ENCODE results near the gene KCNG1. TPM values are rescaled to one million over a fixed set of nuclear protein-coding genes. Genes with fewer than 3 reads are reported as not detected.

The KCNG1 gene
- 6.3 and 6.9 TPM in 2 replicates for total RNA-seq
- long read RNA-seq = 0 reads

DNA sequence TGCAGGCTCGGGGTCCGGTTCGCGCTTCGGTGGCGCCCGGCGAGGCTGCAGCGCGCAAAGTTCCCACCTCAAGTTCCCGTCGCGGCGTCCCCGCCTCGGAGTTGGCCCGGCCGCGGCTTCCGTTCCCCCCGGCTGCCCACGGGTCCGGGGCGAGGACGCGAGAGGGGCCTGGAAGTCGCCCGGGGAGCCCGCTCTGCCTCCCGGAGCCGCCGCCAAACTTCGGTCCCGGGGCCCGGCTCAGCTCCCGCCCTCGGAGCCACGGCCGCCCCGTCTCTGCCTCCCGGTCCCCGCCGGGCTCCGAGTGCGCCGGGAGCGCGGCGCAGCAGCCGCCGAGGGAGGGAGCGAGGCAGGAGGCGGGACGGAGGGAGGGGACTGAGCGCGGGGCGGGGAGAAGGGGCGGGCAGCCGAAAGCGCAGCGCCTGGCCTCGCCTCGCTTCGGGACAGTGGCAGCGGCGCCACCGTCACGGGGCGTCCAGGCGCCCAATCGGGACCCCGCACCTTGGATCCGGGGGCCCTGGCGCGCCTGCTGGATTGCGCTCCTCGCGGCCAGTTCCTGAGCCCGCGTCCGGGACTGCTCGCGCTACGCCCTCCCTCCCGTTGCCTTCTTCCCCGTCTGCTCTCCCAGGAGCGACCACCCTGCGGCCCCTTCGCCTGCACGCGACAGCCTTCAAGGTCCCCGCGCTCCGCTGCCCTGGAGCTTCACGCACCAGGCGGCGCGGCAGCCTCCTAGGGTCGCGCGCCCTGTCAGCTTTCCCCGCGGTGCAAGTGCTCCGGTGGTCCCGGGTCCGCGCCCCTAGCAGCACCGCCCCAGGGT, at the start of gene KCNG1:
KCNG1 (minus strand) TSS at position 305 of the 814 bp plus-strand sequence. CDS start 12,769 bp downstream, outside the sequence.
- DNase-seq (ENCODE audit: extremely low spot score, unreplicated experiment) = peak; percentile 90
- Mint-ChIP-seq H3K9me3 (ENCODE audit: unreplicated experiment) (no peaks in the 10 kb centered on the region), H3K4me1 (ENCODE audit: unreplicated experiment) (peaks cover 12% of the 10 kb centered on the region), H3K4me3 (ENCODE audit: unreplicated experiment) (peak within 1 kb of the TSS; percentile 73), H3K27me3 (ENCODE audit: unreplicated experiment) (peaks cover 30% of the 10 kb centered on the region), H3K27ac (ENCODE audit: unreplicated experiment) (no peak within 1 kb of the TSS), H3K36me3 (ENCODE audit: unreplicated experiment) (no peaks in the 10 kb centered on the region)
- TF ChIP-seq, protein P1, sequence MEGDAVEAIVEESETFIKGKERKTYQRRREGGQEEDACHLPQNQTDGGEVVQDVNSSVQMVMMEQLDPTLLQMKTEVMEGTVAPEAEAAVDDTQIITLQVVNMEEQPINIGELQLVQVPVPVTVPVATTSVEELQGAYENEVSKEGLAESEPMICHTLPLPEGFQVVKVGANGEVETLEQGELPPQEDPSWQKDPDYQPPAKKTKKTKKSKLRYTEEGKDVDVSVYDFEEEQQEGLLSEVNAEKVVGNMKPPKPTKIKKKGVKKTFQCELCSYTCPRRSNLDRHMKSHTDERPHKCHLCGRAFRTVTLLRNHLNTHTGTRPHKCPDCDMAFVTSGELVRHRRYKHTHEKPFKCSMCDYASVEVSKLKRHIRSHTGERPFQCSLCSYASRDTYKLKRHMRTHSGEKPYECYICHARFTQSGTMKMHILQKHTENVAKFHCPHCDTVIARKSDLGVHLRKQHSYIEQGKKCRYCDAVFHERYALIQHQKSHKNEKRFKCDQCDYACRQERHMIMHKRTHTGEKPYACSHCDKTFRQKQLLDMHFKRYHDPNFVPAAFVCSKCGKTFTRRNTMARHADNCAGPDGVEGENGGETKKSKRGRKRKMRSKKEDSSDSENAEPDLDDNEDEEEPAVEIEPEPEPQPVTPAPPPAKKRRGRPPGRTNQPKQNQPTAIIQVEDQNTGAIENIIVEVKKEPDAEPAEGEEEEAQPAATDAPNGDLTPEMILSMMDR (IDR thresholded peaks at IDR 0.05) = no peak

GRCh38 chr20:51070621-51071020, 47.7 kb upstream of the KCNG1 start:
- Mint-ChIP-seq H3K27ac (ENCODE audit: unreplicated experiment) (no peak overlapping the region), H3K36me3 (ENCODE audit: unreplicated experiment) (no peaks in the 10 kb centered on the region), H3K27me3 (ENCODE audit: unreplicated experiment) (peaks cover 67% of the 10 kb centered on the region), H3K4me1 (ENCODE audit: unreplicated experiment) (no peaks in the 10 kb centered on the region), H3K4me3 (ENCODE audit: unreplicated experiment) (no peak overlapping the region), H3K9me3 (ENCODE audit: unreplicated experiment) (no peaks in the 10 kb centered on the region)
- TF ChIP-seq, protein P1 (IDR thresholded peaks at IDR 0.05) = no peak
- no peak for DNase-seq (ENCODE audit: extremely low spot score, unreplicated experiment)

DNA sequence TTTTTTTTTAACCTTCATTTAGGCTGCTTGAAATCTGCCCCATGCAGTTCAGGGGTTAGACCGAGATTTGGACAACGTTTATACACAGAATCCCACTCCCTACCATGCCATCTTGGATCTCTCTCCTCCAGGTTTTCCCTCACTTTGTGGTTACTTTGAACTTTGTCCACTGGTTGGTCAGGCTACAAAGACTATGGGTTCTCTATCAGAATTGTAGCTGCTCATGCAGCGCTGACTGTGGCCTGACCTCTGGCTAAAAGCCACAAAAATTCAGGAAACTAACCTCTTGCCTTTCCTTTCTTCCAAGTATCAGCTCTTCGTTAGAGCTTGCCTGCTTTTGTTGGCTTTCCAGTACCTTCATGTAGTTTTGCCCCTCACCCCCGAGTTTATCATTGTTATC, 44.9 kb upstream of the KCNG1 start:
- Mint-ChIP-seq H3K27me3 (ENCODE audit: unreplicated experiment) (peaks cover 69% of the 10 kb centered on the region), H3K36me3 (ENCODE audit: unreplicated experiment) (no peaks in the 10 kb centered on the region), H3K9me3 (ENCODE audit: unreplicated experiment) (no peaks in the 10 kb centered on the region), H3K4me3 (ENCODE audit: unreplicated experiment) (no peak overlapping the region), H3K27ac (ENCODE audit: unreplicated experiment) (no peak overlapping the region), H3K4me1 (ENCODE audit: unreplicated experiment) (no peaks in the 10 kb centered on the region)
- TF ChIP-seq, protein P1 (IDR thresholded peaks at IDR 0.05) = no peak
- no peak for DNase-seq (ENCODE audit: extremely low spot score, unreplicated experiment)

DNA sequence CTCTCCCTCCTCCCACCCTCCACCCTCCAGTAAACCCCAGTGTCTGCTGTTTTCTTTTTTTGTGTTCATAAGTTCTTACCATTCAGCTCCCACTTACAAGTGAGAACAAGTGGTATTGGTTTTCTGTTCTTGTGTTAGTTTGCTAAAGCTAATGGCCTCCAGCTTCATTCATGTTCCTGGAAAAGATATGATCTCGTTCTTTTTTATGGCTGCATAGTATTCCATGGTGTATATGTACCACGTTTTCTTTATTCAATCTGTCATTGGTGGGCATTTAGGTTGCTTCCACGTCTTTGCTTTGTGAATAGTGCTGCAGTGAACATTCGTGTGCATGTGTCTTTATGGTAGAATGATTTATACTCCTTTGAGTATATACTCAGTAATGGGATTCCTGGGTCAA, 42.7 kb upstream of the KCNG1 start:
- H3K27ac Mint-ChIP-seq (ENCODE audit: unreplicated experiment) = no peak overlapping the region
- no peaks in the 10 kb centered on the region for H3K4me1 Mint-ChIP-seq (ENCODE audit: unreplicated experiment)
- H3K9me3 Mint-ChIP-seq (ENCODE audit: unreplicated experiment) = no peaks in the 10 kb centered on the region
- no peaks in the 10 kb centered on the region for H3K36me3 Mint-ChIP-seq (ENCODE audit: unreplicated experiment)
- no peak overlapping the region for H3K4me3 Mint-ChIP-seq (ENCODE audit: unreplicated experiment)
- peaks cover 67% of the 10 kb centered on the region for H3K27me3 Mint-ChIP-seq (ENCODE audit: unreplicated experiment)
- TF ChIP-seq, protein P1 (IDR thresholded peaks at IDR 0.05) = no peak
- DNase-seq (ENCODE audit: extremely low spot score, unreplicated experiment) = no peak

- Mint-ChIP-seq H3K9me3 (ENCODE audit: unreplicated experiment) (no peaks in the 10 kb centered on the region), H3K27me3 (ENCODE audit: unreplicated experiment) (peaks cover 62% of the 10 kb centered on the region), H3K27ac (ENCODE audit: unreplicated experiment) (no peak overlapping the region), H3K4me1 (ENCODE audit: unreplicated experiment) (no peaks in the 10 kb centered on the region), H3K36me3 (ENCODE audit: unreplicated experiment) (no peaks in the 10 kb centered on the region), H3K4me3 (ENCODE audit: unreplicated experiment) (no peak overlapping the region)
- TF ChIP-seq, protein P1 (IDR thresholded peaks at IDR 0.05) = no peak
- no peak for DNase-seq (ENCODE audit: extremely low spot score, unreplicated experiment)
Observed at GRCh38 chr20:51064137-51064536, 41.2 kb upstream of the KCNG1 start.
